Erythroblast (primary cell): ENCODE results near the gene KRTAP16-1.
"Not testable (repeated sequence)": the region's sequence is repeated elsewhere in the genome, so short reads cannot be mapped to it uniquely, and the experiment has no call there.

ENCODE experiments used
- GATA1 ChIP-seq: IDR thresholded peaks from 2 replicates; pipeline ENCODE4 v1.6.1; 2011; ENCODE audit warnings: low read depth, mild to moderate bottlenecking, control low read depth, low read length, moderate library complexity
- POLR2A ChIP-seq: IDR thresholded peaks from 2 replicates; pipeline ENCODE4 v1.6.1; 2011; ENCODE audit warnings: mild to moderate bottlenecking, low read length

- not testable (repeated sequence) for TF ChIP-seq POLR2A, GATA1
Observed at GRCh38 chr17:41275648-41276190, 33.4 kb downstream of the KRTAP16-1 start, which contains the start of gene KRTAP9-7.
